AG04449 (cell line): Measurements from ENCODE around the gene TOLLIP.

Source experiments
- CTCF ChIA-PET: fragments of 350-600 bp; formaldehyde crosslinking; extraction: SDS; loops from one replicate; lab custom pipeline; 2021; ENCODE audit warnings: antibody characterized with exemption; lab: Yijun Ruan, JAX
- POLR2A ChIA-PET: fragments of 400-600, 350-600 bp; formaldehyde crosslinking; extraction: SDS; loops from one replicate; lab custom pipeline; 2020; ENCODE audit warnings: antibody characterized with exemption, inconsistent platforms; lab: Yijun Ruan, JAX
- DNase-seq: peaks from one replicate; pipeline ENCODE4 v3.0.0-alpha.2; 2010; ENCODE audit warnings: low read depth, low spot score
- H3K4me3 ChIP-seq: 2 replicates; pipeline ENCODE4 v1.5.1; 2011; ENCODE audit warnings: low read depth, mild to moderate bottlenecking, control low read depth, low read length
- TF ChIP-seq, protein P1 (sequence below): IDR thresholded peaks from one replicate; pipeline ENCODE4 v1.5.1; 2011; ENCODE audit warnings: mild to moderate bottlenecking, moderate library complexity, low read length, control low read depth, inconsistent platforms; ENCODE audit not compliant: insufficient read depth; ENCODE audit errors: missing control alignments

Gene TOLLIP

DNA sequence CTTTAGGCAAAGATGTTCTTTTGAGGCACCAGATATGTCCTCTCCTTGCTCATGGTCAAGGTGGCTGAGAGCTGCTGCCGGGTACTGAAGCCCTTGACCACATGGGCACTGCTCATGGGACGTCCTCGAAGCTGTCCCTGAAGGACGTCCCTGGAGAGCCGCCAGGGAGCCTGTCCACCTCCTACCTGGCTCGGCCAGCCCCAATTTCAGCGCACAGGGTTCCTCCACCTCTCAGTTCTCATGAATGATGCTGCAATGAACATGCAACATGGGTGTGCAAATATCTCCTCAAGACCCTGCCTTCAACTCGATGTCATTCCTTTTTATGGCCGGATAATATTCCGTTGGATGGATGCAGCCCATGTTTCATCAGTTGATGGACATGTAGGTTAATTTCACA is 24.4 kb upstream of the TOLLIP start:
- DNase-seq = no peak
- H3K4me3 ChIP-seq = no peak overlapping the region
- TF ChIP-seq, protein P1, sequence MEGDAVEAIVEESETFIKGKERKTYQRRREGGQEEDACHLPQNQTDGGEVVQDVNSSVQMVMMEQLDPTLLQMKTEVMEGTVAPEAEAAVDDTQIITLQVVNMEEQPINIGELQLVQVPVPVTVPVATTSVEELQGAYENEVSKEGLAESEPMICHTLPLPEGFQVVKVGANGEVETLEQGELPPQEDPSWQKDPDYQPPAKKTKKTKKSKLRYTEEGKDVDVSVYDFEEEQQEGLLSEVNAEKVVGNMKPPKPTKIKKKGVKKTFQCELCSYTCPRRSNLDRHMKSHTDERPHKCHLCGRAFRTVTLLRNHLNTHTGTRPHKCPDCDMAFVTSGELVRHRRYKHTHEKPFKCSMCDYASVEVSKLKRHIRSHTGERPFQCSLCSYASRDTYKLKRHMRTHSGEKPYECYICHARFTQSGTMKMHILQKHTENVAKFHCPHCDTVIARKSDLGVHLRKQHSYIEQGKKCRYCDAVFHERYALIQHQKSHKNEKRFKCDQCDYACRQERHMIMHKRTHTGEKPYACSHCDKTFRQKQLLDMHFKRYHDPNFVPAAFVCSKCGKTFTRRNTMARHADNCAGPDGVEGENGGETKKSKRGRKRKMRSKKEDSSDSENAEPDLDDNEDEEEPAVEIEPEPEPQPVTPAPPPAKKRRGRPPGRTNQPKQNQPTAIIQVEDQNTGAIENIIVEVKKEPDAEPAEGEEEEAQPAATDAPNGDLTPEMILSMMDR = no peak
- ChIA-PET CTCF (no interaction called here), POLR2A (no interaction called here)

DNA sequence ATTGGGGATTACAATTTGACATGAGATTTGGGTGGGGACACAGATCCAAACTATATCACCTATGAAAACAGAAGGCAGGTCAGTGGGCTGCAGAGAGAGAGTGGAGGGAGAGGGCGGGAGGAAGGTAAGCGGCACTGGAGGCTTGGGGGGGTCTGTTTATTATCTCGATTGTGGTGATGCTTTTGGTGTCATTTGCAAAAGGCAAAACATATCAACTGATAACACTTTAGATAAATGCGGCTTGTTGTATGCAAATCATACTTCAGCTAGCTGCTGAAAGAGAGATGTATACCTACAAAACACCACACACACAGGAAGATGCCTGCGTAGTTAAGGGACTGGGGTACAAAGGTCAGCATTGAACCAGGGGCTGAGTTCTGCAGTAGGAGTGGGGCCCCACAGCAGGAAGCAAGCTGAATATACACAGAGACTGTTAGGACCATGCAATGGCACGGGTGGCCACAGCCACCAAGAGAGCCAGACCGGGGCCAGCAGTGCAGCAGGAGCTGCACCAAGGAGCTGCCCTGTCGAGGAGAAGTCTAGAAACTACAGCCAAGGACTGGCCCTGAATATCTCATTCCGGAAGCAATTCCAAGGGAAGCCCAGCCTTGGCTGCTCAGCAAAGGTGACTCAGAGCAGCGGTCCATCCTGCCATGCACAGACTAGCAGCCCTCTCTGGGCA is 23.8 kb upstream of the TOLLIP start:
- ChIA-PET CTCF (no interaction called here), POLR2A (no interaction called here)
- no peak overlapping the region for H3K4me3 ChIP-seq
- no peak for DNase-seq
- TF ChIP-seq, protein P1 = no peak

DNA sequence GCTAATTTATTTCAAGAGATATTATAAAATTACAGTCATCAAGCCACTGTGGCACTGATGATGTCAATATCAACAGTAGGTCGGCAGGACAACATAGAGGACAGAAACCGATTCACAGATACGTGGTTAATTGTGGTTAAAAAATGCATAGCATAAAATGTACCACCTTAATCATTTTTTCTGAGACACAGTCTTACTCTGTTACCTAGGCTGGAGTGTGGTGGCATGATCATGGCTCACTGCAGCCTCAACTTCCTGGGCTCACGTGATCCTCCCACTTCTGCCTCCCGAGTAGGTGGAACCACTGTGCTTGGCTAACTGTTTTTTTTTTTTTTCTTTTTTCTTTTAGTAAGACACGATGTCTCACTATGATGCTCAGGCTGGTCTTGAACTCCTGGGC is 21.0 kb upstream of the TOLLIP start:
- H3K4me3 ChIP-seq = no peak overlapping the region
- POLR2A ChIA-PET = no interaction called here
- DNase-seq = no peak
- CTCF ChIA-PET = interaction anchor here (0.5 kb wide), 1 partner anchor 17 kb away, joined by 3 read pairs; no protein-coding TSS in a partner anchor
- TF ChIP-seq, protein P1 = no peak

DNA sequence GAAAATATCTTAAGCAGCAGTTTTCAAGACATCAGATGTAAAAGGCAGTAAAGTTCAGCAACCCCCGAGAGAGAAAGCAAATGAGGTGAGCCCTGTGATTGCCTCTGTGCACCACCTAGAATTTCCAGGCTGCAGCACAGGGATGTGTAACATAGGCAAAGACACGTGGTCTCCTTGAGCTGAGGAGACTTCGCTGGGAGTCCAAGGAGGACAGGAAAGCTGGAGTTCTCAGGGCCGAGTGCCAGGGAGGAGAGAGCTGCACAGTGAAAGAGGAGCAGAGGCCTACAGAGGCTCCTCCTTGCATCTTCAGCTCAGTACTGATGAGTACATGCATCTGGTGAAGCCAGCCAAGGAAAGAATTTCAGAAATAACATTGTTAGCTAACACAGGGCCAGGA is 17.6 kb upstream of the TOLLIP start:
- POLR2A ChIA-PET = no interaction called here
- TF ChIP-seq, protein P1 = no peak
- DNase-seq = no peak
- CTCF ChIA-PET = no interaction called here
- no peak overlapping the region for H3K4me3 ChIP-seq

DNA sequence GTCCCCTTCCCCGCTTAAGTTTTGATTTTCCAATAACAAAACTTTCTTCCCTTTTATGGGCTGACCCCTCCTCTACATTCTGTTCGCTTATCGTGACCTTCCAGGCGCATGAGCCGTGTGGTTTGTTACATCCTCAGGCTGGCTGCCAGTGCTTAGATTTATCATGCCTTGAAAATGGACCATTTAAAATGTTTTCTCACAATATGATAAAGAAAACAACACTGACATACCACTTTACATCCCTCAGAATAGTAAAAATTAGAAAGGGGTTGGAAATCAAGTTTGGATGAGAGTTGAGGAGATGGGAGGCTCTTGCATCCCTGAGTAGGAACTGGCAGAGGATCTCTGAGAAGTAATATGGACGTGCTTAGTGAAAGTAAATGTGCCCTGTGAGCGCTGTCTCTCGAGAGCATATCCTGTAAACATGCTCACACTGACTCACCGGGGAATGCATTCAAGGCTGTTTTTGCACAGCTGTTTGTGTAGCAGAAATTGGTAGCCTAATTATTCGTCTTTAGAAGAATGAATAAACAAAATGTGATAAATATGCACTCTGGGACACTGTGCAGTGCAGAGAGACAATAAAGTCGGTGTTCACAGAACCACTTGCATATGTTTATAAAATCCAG is 17.1 kb upstream of the TOLLIP start:
- TF ChIP-seq, protein P1 = no peak
- CTCF ChIA-PET = no interaction called here
- H3K4me3 ChIP-seq = no peak overlapping the region
- DNase-seq = no peak
- POLR2A ChIA-PET = interaction anchor here (0.6 kb wide), 1 partner anchor 119 kb away, joined by 3 read pairs; no protein-coding TSS in a partner anchor

DNA sequence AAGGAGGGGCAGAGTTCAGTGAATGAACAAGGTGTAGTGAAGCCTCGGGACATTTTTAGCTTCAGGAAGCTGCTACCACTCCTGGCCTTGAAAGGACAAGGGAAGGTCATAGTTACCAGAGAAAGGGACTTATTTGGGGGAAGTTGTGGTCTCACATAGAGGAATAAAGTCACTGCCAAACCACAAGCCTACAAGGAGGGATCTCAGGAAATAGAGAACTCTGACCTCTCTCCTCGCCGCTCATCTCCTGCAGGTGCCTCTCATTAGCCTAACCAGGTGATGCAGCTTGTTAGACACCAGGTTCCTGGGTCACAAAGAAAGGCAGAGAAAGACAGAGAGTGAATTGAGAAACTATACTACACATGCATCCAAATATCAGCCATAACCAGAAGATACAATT is 14.3 kb upstream of the TOLLIP start:
- POLR2A ChIA-PET = no interaction called here
- CTCF ChIA-PET = no interaction called here
- no peak overlapping the region for H3K4me3 ChIP-seq
- no peak for DNase-seq
- TF ChIP-seq, protein P1 = no peak
